AG08395 (cell line): ENCODE measurements around the gene METTL25.

ENCODE experiments used
- DNase-seq: peaks from one replicate; pipeline ENCODE4 v3.0.0; 2012; ENCODE audit warnings: mixed read lengths, low spot score

METTL25 gene

GRCh38 chr12:82473111-82473754, 114.9 kb downstream of the METTL25 start:
- DNase-seq = no peak

GRCh38 chr12:82474181-82474797, 116.0 kb downstream of the METTL25 start:
- no peak for DNase-seq

GRCh38 chr12:82474798-82475184, 116.5 kb downstream of the METTL25 start:
- DNase-seq = peak; percentile 2

- no peak for DNase-seq
Measured at GRCh38 chr12:82475211-82475610, 116.9 kb downstream of the METTL25 start.

GRCh38 chr12:82476511-82476910, 118.2 kb downstream of the METTL25 start:
- DNase-seq = no peak

GRCh38 chr12:82479511-82479910, 121.2 kb downstream of the METTL25 start:
- DNase-seq = peak; percentile 43

- no peak for DNase-seq
Measured at GRCh38 chr12:82480606-82481005, 122.3 kb downstream of the METTL25 start.

GRCh38 chr12:82481954-82482353, 123.6 kb downstream of the METTL25 start:
- no peak for DNase-seq

GRCh38 chr12:82486524-82487235, 128.4 kb downstream of the METTL25 start:
- no peak for DNase-seq

GRCh38 chr12:82504409-82504808, 146.1 kb downstream of the METTL25 start:
- no peak for DNase-seq

GRCh38 chr12:82505150-82505549, 146.8 kb downstream of the METTL25 start:
- no peak for DNase-seq

- DNase-seq = no peak
Measured at GRCh38 chr12:82507686-82508085, 149.4 kb downstream of the METTL25 start.

GRCh38 chr12:82510386-82510785, 152.1 kb downstream of the METTL25 start:
- DNase-seq = no peak

GRCh38 chr12:82514880-82515279, 156.6 kb downstream of the METTL25 start:
- DNase-seq = no peak

- DNase-seq = no peak
Measured at GRCh38 chr12:82515652-82516051, 157.3 kb downstream of the METTL25 start.

- DNase-seq = no peak
Measured at GRCh38 chr12:82517027-82517426, 158.7 kb downstream of the METTL25 start.

- no peak for DNase-seq
Measured at GRCh38 chr12:82517808-82518207, 159.5 kb downstream of the METTL25 start.

- DNase-seq = no peak
Measured at GRCh38 chr12:82519510-82519909, 161.2 kb downstream of the METTL25 start.

GRCh38 chr12:82522285-82522684, 164.0 kb downstream of the METTL25 start:
- DNase-seq = no peak

GRCh38 chr12:82522762-82523161, 164.4 kb downstream of the METTL25 start:
- no peak for DNase-seq

- no peak for DNase-seq
Measured at GRCh38 chr12:82523996-82524395, 165.7 kb downstream of the METTL25 start.

- no peak for DNase-seq
Measured at GRCh38 chr12:82524641-82525040, 166.3 kb downstream of the METTL25 start.

- DNase-seq = no peak
Measured at GRCh38 chr12:82525616-82526015, 167.3 kb downstream of the METTL25 start.
